Midbrain (tissue), 1 donor: ENCODE measurements around the gene SLC44A4.

ENCODE experiments used
- DNase-seq: peaks from one replicate; lab custom pipeline; 2025; lab: John Stamatoyannopoulos, UW

SLC44A4 gene

DNA sequence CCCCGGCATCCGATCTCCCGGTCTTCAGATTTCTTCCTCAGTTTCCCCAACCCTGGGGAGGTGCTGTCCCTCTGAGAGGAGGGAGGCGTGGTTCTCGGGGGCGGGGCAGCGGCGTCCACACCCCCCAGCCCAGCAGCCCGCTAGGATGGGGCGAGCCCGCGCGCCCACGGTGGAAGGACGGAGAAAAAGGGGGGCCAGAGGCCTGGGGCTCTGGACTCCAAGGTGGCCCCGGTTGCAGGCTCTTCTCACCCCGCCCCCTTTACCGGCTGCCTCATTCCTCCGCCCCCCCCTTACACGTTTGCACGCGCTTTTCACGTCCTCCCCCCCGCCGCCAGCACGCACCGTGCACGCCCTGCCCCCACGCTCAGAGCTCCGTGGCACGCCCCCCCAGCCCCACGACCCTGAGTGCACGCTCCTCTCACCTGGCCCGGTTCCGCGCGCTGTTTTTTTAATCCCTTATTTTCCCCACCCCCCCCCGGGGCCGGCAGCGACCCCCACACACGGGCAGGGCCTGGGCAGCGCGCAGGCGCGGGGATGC lies 22.7 kb upstream of the SLC44A4 start:
- DNase-seq = peak; percentile 68

DNA sequence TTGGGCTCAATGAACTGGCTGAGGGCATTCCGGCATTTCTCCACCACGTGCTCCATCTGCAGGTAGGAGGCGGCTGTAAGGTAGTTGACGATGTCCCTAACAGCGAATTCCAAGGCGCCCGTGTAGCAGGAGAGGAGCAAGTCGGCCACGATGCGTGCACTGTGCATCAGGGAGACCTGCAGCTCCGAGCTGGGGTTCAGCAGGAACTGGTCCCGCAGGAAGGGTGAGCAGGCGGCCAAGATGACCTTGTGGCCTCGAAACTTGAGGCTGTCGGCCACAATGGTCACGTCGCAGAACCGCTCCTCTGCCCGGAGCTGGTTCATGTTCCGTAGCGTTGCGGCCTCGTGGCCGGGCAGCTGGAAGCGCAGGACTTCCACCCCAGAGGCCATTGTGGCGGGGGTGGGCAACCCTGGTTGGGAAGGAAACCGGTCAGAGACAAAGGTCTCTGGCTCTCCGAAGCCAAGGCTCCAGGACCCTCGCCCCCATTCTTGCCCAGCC lies 22.2 kb upstream of the SLC44A4 start:
- peak; percentile 23 for DNase-seq

GRCh38 chr6:31899882-31900722 lies 21.3 kb upstream of the SLC44A4 start:
- no peak for DNase-seq

DNA sequence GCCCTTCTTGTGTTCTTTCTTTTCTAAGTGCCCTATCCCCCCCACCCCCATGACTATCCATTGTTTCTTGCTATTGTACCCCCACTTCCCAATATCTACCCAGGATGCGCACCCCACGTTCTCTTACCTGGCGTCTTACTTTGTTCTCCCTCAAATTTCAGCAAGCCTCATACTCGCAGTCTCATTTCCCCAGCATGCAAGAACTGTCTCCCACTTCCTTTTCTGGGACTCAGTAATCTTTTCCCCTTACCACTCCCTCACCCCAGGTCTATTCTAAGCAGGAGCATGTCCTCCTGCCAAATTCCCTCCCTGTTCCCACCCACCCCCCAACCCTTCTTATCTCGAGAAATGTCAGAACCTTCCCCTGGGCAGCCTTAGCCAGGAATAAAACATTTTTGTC lies 20.4 kb upstream of the SLC44A4 start:
- DNase-seq = no peak

DNA sequence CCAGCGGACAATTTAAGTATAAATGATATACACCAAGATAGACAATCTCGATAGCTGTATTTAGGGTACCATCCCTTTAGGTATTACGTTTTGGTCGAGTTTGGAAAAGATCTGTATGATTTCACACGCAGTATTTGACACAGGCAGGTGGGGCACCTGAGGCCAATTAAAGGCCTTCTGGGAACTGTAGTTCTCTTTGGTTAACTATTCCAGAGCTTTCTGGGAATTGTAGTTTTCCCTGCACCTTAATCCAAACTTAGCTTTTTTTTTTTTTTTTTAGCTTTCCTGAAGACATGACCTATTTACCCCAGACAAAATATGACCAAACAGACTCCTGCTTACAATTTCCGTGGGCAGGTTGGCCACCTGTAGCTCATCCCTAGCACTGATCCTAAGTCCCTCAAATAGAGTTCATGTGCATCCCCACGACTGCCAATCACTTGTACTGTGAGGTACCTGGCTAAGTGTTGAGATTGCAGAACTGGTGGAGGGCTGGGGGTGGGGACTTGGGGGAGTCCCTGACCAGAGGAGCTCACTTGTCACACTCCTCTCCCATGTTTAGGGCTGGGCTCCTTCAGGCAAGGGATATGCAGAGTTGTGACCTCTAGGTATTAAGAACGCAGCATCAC lies 19.7 kb upstream of the SLC44A4 start:
- peak; percentile 58 for DNase-seq

DNA sequence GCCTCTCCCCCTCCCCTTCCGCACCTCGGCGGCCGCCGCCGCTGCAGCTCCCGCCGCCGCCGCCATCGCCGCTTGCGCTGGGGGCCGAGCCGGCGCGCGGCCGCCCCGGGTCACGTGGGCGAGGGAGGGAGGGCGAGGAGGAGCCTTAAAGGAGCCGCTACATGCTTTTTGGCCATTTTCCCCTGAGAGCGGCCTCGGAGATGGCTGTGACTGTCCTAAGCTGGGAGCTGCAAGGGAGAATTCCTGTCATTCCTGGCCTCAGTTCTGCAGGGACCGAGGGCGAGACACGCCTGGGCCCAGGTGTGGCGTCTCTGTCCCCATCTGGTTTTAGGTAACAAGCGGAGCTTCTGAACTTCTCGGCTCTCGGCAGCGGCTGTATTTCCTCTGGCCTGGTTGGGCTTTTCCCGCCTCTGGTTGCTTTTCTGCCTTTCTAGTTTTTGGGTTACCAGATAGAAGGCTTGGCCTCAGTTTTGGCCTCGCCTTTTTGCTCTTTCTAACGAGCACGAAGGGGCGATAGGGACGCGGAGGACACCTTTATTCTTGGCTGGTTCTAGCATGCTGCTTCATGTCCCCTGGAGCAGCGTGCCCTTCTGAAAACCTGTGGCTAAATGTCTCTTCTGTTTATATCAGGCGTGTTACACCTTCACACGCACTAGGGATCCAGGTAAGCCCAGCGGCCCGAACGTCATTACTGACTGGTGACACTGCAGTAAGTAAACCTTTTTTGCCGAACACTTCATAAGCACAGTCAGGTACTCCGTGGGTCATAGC lies 19.0 kb upstream of the SLC44A4 start, which contains the start of gene EHMT2:
TSS of gene EHMT2 (minus strand) at position 87 of the 771 bp plus-strand sequence. CDS start at position 66, 21 bp downstream.
- DNase-seq = peak; percentile 93

- no peak for DNase-seq
Observed at GRCh38 chr6:31896856-31897611, 18.2 kb upstream of the SLC44A4 start.

- no peak for DNase-seq
Observed at GRCh38 chr6:31896493-31896855, 17.7 kb upstream of the SLC44A4 start.

- no peak for DNase-seq
Observed at GRCh38 chr6:31892821-31893220, 14.0 kb upstream of the SLC44A4 start.

DNA sequence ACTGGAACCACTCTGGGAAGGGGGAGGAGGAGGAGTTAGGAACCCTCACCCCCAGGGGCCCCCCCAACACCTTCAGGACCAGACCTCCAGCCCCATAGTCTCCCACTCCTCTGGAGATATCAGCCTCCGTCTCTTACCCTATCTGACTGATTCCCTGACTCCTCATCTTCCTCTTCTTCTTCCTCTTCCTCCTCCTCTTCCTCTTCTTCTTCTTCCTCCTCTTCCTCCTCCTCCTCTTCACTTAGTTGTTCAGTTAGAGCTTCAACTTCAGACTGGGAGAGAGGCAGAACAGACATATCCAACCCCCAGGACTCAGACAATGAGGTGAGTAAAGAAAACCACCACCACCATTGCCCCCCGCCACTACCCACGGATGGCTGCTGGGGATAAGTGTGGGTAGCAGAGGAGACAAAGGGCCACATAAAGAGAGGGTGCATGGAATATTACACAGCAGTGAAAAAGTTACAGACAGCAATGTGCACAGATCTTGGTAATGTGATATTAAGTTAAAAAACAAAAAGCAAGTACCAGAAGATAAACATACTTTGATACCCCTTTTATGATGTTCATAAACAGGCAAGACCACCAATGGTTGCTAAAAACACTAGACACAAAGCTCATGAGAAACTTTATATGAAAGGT lies 10.7 kb upstream of the SLC44A4 start:
- DNase-seq = no peak

DNA sequence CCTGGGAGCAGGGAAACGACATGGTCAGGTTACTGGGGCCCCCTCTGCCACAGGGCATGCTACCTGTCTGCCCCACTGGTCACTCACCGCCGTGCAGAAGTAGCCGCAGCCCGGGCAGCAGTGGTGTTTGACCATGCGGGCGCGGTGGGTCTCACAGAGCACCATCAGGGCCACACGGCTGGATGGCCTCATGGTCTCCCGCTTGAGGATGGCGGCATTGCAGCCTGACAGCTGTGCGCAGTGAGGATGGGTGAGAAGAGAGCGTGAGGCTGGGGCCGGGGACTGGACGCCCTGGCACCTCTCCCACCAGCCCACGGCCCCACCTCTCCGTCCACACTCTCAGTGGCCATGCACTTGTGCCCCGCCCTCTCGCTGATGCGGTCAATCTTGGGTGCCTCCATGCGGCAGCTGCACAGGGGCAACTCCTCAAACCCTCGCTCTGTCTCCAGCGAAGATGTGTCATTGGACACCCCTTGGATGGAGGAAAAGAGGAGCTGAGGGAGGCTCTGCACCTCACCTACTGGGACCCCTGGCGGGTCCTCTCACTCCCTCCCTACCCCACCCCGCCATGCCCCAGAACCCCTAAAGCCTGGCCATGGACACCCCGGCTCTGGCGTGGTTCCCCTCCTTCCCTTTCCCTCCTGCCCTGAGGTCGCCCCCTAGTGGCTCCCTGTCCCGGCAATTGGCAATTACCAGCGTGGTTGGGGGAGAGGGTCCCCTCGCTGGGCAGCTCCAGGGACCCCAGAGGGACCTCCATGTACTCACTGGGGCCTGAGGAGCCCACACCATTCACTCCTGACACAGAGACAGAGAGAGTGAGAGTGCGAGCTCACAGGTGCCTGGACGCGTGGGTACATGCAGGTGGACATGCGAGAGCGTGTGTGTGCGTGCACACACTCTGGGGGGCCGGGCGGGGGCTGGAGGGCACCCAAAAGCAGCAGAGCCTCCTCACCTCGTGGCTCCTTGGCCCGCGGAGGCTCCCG lies 9.8 kb upstream of the SLC44A4 start:
- DNase-seq = no peak

- no peak for DNase-seq
Observed at GRCh38 chr6:31887173-31888007, 8.6 kb upstream of the SLC44A4 start.

DNA sequence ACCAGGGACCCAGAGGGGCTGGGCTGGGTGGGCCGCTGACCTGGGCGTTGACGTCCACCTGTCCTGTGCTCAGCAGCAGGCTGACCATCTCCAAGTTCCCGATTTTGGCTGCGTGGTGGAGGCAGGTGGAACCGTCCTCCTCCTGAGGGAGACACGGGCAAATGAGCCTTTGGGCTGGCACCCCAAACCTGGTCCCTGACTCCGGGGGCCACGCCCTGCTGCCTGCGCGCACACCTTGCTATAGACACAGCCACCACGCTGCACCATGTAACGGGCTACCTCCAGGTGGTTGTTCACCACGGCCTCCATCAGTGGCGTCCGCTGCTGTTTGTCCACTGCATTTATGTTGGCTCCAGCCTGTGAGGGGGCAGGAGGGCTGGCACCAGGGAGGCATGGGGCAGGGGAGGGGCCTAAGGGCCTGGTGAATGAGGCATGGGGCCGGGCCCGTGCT lies 7.8 kb upstream of the SLC44A4 start:
- DNase-seq = no peak

GRCh38 chr6:31884528-31885035 lies 5.8 kb upstream of the SLC44A4 start:
- no peak for DNase-seq

GRCh38 chr6:31883676-31884075 lies 4.9 kb upstream of the SLC44A4 start:
- no peak for DNase-seq

DNA sequence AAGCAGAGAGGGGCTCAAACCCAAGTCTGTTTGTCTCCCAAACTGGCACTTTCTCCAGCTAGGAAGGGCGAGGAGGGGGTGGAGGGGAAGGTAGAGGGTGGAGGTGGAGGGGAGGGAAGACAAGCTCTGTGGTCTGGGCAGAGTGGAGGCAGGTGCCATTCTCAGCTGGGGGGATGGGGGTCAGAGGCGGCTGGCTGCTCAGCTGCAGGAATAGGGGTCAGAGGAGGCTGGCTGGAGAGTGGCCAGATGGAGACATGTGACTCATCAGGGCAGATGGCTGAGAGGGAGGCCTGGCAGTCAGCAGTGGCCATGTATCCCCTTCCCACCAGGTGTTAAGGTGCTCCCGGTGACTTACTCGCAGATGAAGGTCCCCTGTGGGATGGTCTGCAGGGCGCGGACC lies 3.5 kb upstream of the SLC44A4 start:
- no peak for DNase-seq

DNA sequence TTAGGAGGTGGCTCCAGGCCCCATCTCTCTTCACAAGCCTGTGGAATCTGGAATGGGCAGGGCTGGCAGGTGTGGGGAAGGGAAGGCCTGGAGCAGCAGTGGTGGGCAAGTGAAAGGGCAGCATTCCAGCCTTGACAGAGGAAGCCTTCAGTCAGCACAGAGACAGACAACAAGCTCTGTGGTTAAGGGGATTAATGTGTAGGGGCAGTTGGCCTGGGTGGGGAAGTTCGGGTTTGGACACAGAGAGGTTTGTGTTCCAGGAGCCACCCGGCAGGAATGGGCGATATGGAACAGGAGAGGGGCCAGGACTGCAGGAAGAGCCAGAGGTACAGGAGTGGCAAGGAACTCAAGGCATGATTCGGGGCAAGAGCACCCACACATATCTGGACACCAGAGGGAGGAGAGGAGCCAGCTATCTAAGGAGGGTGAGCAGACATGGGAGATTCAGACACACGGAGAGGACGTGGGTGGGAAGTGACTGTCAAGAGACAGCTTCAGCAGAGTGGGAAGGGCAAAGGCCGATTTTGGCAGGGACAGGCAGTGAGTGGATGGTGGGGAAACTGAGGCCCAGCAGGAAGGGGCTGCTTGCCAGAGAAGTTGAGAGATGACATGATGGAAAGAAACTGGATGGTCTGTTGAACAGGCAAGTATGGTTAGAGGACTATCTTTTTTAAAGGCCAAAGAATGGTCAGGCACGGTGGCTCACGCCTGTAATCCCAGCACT lies 2.5 kb upstream of the SLC44A4 start:
- DNase-seq = no peak

GRCh38 chr6:31880616-31881015 lies 1.8 kb upstream of the SLC44A4 start:
- no peak for DNase-seq
